Fibroblast of skin of scalp (primary cell): Measurements from ENCODE around the gene ST6GALNAC4.

ENCODE experiments used
- DNase-seq: peaks from one replicate; pipeline ENCODE4 v3.0.0-alpha.2; 2013

The ST6GALNAC4 gene

GRCh38 chr9:127910613-127911205 lies 6.1 kb downstream of the ST6GALNAC4 start:
- DNase-seq: no peak

GRCh38 chr9:127909839-127910273 lies 7.0 kb downstream of the ST6GALNAC4 start:
- DNase-seq: no peak

GRCh38 chr9:127908660-127908926 lies 8.2 kb downstream of the ST6GALNAC4 start:
- DNase-seq: no peak

- DNase-seq: no peak
Observed at GRCh38 chr9:127907867-127908659, 8.8 kb downstream of the ST6GALNAC4 start.

GRCh38 chr9:127905788-127906191 lies 11.1 kb downstream of the ST6GALNAC4 start:
- DNase-seq: no peak

GRCh38 chr9:127905004-127905728 lies 11.7 kb downstream of the ST6GALNAC4 start:
- no peak for DNase-seq

- DNase-seq: no peak
Observed at GRCh38 chr9:127904561-127905003, 12.3 kb downstream of the ST6GALNAC4 start.

- DNase-seq: peak; percentile 49
Observed at GRCh38 chr9:127903557-127904475, 13.0 kb downstream of the ST6GALNAC4 start.

GRCh38 chr9:127899128-127899943 lies 17.5 kb downstream of the ST6GALNAC4 start, which contains the start of gene ST6GALNAC6:
TSS of gene ST6GALNAC6 (minus strand) at chr9:127899603. CDS start at chr9:127897981, 1,622 bp downstream.
- DNase-seq: peak; percentile 80

- DNase-seq: peak; percentile 87
Observed at GRCh38 chr9:127898433-127899127, 18.3 kb downstream of the ST6GALNAC4 start.

- peak; percentile 75 for DNase-seq
Observed at GRCh38 chr9:127897193-127897692, 19.6 kb downstream of the ST6GALNAC4 start.

GRCh38 chr9:127896395-127897192 lies 20.2 kb downstream of the ST6GALNAC4 start:
- DNase-seq: no peak

- DNase-seq: no peak
Observed at GRCh38 chr9:127895811-127896210, 21.0 kb downstream of the ST6GALNAC4 start.

GRCh38 chr9:127893392-127893791 lies 23.4 kb downstream of the ST6GALNAC4 start:
- no peak for DNase-seq

- DNase-seq: no peak
Observed at GRCh38 chr9:127892831-127893230, 24.0 kb downstream of the ST6GALNAC4 start.

GRCh38 chr9:127890053-127890452 lies 26.8 kb downstream of the ST6GALNAC4 start:
- no peak for DNase-seq

GRCh38 chr9:127887792-127888191 lies 29.0 kb downstream of the ST6GALNAC4 start:
- no peak for DNase-seq

- no peak for DNase-seq
Observed at GRCh38 chr9:127886401-127886972, 30.4 kb downstream of the ST6GALNAC4 start.
